Hepatocyte (in vitro differentiated cells): ENCODE measurements around the gene EIF4G3. TPM values are rescaled to one million over a fixed set of nuclear protein-coding genes. Genes with fewer than 3 reads are reported as not detected.

Experiments used
- DNase-seq: peaks from one replicate; pipeline ENCODE4 v3.0.0-alpha.2; 2016; ENCODE audit warnings: low spot score
- H2AFZ ChIP-seq: fragments of 200-600 bp; sonication (generic); 2 replicates; pipeline ENCODE4 v1.6.0; 2016; ENCODE audit warnings: antibody characterized with exemption, mild to moderate bottlenecking
- H3K27ac ChIP-seq: fragments of 200-600 bp; sonication (generic); 2 replicates; pipeline ENCODE4 v1.5.1; 2016; ENCODE audit warnings: mild to moderate bottlenecking
- H3K27me3 ChIP-seq: fragments of 200-600 bp; sonication (generic); 2 replicates; pipeline ENCODE4 v1.6.1; 2016
- H3K36me3 ChIP-seq: fragments of 200-600 bp; sonication (generic); replicated peaks from 2 replicates; pipeline ENCODE4 v1.5.1; 2016; ENCODE audit warnings: low read depth; ENCODE audit not compliant: insufficient read depth
- H3K4me1 ChIP-seq: fragments of 200-600 bp; sonication (generic); 2 replicates; pipeline ENCODE4 v1.5.1; 2016; ENCODE audit warnings: mild to moderate bottlenecking, moderate library complexity; ENCODE audit not compliant: insufficient read depth
- H3K4me2 ChIP-seq: fragments of 200-600 bp; sonication (generic); 2 replicates; pipeline ENCODE4 v1.6.0; 2016
- H3K4me3 ChIP-seq: fragments of 200-600 bp; sonication (generic); 2 replicates; pipeline ENCODE4 v1.5.1; 2016; ENCODE audit warnings: mild to moderate bottlenecking
- H3K79me2 ChIP-seq: fragments of 200-600 bp; sonication (generic); 2 replicates; pipeline ENCODE4 v1.6.0; 2017; ENCODE audit warnings: mild to moderate bottlenecking
- H3K9me2 ChIP-seq: fragments of 200-600 bp; sonication (generic); replicated peaks from 2 replicates; pipeline ENCODE4 v1.6.0; 2017; ENCODE audit warnings: mild to moderate bottlenecking; ENCODE audit not compliant: insufficient read depth
- H3K9me3 ChIP-seq: fragments of 200-600 bp; sonication (generic); 2 replicates; pipeline ENCODE4 v1.5.1; 2016; ENCODE audit warnings: low read depth, mild to moderate bottlenecking
- H4K20me1 ChIP-seq: fragments of 200-600 bp; sonication (generic); 2 replicates; pipeline ENCODE4 v1.6.0; 2016; ENCODE audit warnings: mild to moderate bottlenecking; ENCODE audit not compliant: insufficient read depth, poor library complexity, severe bottlenecking
- CTCF ChIP-seq: fragments of 200-600 bp; sonication (generic); IDR thresholded peaks from 2 replicates; pipeline ENCODE4 v1.5.1; 2016; ENCODE audit warnings: antibody characterized with exemption, mild to moderate bottlenecking; ENCODE audit not compliant: poor library complexity
- EZH2 ChIP-seq: fragments of 200-600 bp; sonication (generic); IDR thresholded peaks from 2 replicates; pipeline ENCODE4 v1.6.1; 2016; ENCODE audit warnings: antibody characterized with exemption, mild to moderate bottlenecking, borderline replicate concordance
- EZH2phosphoT487 ChIP-seq: fragments of 200-600 bp; sonication (generic); IDR thresholded peaks from one replicate; pipeline ENCODE4 v1.6.1; 2018; ENCODE audit warnings: antibody characterized with exemption, mild to moderate bottlenecking, low read depth, moderate library complexity; ENCODE audit not compliant: unreplicated experiment, severe bottlenecking
- WGBS: methylation state at CpG from one replicate; pipeline ENCODE4 v1.1.6; 2016; ENCODE audit warnings: low lambda C conversion rate; ENCODE audit errors: missing lambda C conversion rate; 5-methylcytosine and 5-hydroxymethylcytosine counted together
- polyA plus RNA-seq: library from polyadenylated mRNA; unstranded; fragments of >200 nt; fragmentation: Nextera tagmentation; extraction: Ambion mirVana; gene quantifications from 2 replicates; pipeline ENCODE4 v1.2.1, GENCODE V29; 2016
- total RNA-seq: library from RNA; depleted of rRNA; stranded (reverse); fragments of >200 nt; gene quantifications from 2 replicates; pipeline ENCODE4 v1.2.3, GENCODE V29; 2014

The EIF4G3 gene
- total and polyA plus RNA-seq, 2 experiments from 2014 or later, result 33.4 to 42.2 TPM

GRCh38 chr1:20900056-20900455, 276.6 kb downstream of the EIF4G3 start:
- Histone ChIP-seq H3K27me3 (no peaks in the 10 kb centered on the region), H3K79me2 (no peaks in the 10 kb centered on the region), H3K9me2 (no peaks in the 10 kb centered on the region), H3K4me1 (peaks cover 9% of the 10 kb centered on the region), H2AFZ (no peak overlapping the region), H4K20me1 (no peaks in the 10 kb centered on the region), H3K36me3 (no peaks in the 10 kb centered on the region), H3K4me2 (no peak overlapping the region), H3K4me3 (no peak overlapping the region), H3K27ac (no peak overlapping the region), H3K9me3 (no peaks in the 10 kb centered on the region)
- no peak for TF ChIP-seq CTCF
- no peak for TF ChIP-seq EZH2
- TF ChIP-seq EZH2phosphoT487, result no peak
- no peak for DNase-seq

- H4K20me1 ChIP-seq, result no peaks in the 10 kb centered on the region
- no peak overlapping the region for H2AFZ ChIP-seq
- no peaks in the 10 kb centered on the region for H3K9me3 ChIP-seq
- no peak overlapping the region for H3K4me2 ChIP-seq
- H3K27me3 ChIP-seq, result no peaks in the 10 kb centered on the region
- 93% methylated on average over 5 of the region's 5 CpGs for WGBS
- TF ChIP-seq EZH2phosphoT487, result no peak
- no peak for TF ChIP-seq CTCF
- no peak for TF ChIP-seq EZH2
- H3K36me3 ChIP-seq, result no peaks in the 10 kb centered on the region
- peaks cover 9% of the 10 kb centered on the region for H3K4me1 ChIP-seq
- H3K9me2 ChIP-seq, result no peaks in the 10 kb centered on the region
- no peak overlapping the region for H3K4me3 ChIP-seq
- DNase-seq, result no peak
- H3K27ac ChIP-seq, result no peak overlapping the region
- H3K79me2 ChIP-seq, result no peaks in the 10 kb centered on the region
Measured at GRCh38 chr1:20899154-20899972, 277.3 kb downstream of the EIF4G3 start.

GRCh38 chr1:20896826-20897225, 279.9 kb downstream of the EIF4G3 start:
- DNase-seq, result peak; percentile 41
- Histone ChIP-seq H3K36me3 (no peaks in the 10 kb centered on the region), H3K79me2 (no peaks in the 10 kb centered on the region), H3K27ac (peak overlapping the region; percentile 35), H2AFZ (no peak overlapping the region), H3K9me2 (no peaks in the 10 kb centered on the region), H3K4me3 (no peak overlapping the region), H3K4me2 (no peak overlapping the region), H4K20me1 (no peaks in the 10 kb centered on the region), H3K9me3 (no peaks in the 10 kb centered on the region), H3K4me1 (peaks cover 9% of the 10 kb centered on the region), H3K27me3 (no peaks in the 10 kb centered on the region)
- TF ChIP-seq CTCF, result no peak
- no peak for TF ChIP-seq EZH2
- no peak for TF ChIP-seq EZH2phosphoT487
- WGBS, result 49% methylated on average over 1 of the region's 1 CpG
